GM10266 (cell line): ENCODE results near the gene ANO7.

Experiments used
- DNase-seq: peaks from one replicate; pipeline ENCODE4 v3.0.0; 2012; ENCODE audit errors: extremely low spot score
- TF ChIP-seq, protein P1 (sequence below): IDR thresholded peaks from 2 replicates; pipeline ENCODE4 v1.5.1; 2012; ENCODE audit warnings: mild to moderate bottlenecking, low read depth; ENCODE audit not compliant: control insufficient read depth, insufficient read depth; ENCODE audit errors: missing control alignments

Gene ANO7

DNA sequence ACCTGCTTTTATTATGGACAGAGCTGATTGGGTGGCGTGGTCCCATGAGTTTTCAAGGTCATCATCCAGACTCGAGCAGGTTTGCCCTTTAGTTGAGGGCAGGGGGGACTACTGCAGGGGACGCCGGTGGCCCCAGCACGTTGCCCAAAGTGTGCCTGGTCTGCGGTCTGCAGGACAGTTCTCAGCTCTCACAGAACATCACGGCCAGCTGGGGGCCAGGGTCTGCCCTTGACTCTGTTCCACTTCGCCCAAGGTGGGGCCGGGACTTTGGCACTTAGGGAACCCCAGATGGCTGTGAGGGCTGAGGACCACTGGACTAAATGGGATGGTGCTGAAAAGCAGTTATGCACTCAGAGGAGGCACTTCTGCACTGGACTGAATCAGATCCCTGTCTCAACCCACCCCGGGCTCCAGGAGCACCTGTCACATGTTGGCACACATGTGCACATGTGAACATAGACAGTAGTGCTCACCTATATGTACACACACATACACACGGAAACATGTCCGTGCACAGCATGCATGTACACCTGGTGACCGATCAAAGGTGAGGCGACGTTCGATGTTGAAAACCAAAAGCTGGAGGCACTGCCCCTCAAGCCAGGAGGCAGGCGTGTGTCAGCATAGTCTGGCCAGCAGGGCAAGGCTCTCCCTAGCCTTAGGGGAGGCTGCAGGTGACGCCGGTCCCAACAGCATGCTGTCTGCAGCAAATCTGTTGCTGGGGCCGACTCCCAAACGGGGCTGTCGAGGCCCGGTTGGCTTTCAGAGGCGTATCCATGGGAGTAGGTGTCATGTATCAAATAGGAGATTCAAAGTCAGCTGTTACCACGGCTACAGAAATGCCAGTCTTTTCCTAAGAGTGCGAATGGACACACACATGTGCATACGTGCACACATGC is 10.2 kb downstream of the ANO7 start:
- DNase-seq = no peak
- TF ChIP-seq, protein P1, sequence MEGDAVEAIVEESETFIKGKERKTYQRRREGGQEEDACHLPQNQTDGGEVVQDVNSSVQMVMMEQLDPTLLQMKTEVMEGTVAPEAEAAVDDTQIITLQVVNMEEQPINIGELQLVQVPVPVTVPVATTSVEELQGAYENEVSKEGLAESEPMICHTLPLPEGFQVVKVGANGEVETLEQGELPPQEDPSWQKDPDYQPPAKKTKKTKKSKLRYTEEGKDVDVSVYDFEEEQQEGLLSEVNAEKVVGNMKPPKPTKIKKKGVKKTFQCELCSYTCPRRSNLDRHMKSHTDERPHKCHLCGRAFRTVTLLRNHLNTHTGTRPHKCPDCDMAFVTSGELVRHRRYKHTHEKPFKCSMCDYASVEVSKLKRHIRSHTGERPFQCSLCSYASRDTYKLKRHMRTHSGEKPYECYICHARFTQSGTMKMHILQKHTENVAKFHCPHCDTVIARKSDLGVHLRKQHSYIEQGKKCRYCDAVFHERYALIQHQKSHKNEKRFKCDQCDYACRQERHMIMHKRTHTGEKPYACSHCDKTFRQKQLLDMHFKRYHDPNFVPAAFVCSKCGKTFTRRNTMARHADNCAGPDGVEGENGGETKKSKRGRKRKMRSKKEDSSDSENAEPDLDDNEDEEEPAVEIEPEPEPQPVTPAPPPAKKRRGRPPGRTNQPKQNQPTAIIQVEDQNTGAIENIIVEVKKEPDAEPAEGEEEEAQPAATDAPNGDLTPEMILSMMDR = no peak

DNA sequence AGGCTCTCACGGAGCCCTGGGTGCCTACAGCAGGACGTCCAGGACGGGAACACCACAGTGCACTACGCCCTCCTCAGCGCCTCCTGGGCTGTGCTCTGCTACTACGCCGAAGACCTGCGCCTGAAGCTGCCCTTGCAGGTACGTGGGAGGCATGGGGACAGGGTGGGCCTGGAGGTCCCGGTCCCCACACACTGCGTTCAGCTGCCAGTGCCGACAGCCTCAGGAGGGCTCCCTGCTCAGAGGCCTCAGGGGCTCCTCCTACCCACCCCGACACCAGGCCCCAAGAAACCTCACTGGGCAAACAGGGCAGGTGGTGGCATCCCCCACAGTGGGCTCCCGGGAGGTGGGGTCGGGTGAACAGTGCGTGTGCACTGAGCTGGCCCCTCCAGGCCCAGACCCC is 10.8 kb downstream of the ANO7 start:
- DNase-seq = no peak
- TF ChIP-seq, protein P1 = no peak

DNA sequence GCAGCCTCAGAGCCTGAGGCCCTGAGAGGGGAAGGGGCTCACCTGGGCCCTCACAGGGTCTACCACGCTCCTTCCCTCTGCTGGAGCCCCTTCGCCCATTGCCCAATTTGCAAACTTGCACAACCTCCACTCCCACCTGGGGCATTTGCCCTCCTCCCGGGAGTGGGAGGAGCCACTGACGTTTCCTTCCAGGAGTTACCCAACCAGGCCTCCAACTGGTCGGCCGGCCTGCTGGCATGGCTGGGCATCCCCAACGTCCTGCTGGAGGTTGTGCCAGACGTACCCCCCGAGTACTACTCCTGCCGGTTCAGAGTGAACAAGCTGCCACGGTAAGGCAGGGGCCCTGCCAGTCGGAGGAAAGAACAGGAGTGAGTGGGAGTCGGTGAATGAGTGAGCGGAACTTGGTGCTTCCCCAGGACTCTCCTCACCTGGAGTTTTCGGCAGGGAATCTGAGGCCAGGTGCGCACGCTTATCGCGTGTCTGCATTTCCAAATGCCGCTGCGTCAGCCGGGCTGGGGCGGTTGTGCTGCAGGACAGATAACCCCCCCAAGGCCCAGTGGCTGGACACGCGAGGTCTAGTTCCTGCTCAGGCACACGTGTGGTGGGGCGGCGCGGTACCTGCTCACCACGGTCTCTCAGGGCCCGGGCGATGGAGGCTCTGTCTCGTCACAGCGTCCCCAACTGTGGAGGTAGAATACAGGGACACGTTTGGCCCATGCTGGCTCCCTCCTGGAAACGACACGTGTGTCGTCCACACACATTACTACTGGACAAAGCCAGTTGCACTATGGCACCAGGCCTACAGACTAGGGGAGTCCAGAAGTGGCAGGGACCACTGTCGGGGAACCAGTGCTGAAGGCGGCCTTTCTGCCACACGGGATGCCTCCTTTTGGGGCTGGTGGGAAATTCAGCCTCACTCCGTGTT is 11.7 kb downstream of the ANO7 start:
- TF ChIP-seq, protein P1 = no peak
- DNase-seq = no peak

DNA sequence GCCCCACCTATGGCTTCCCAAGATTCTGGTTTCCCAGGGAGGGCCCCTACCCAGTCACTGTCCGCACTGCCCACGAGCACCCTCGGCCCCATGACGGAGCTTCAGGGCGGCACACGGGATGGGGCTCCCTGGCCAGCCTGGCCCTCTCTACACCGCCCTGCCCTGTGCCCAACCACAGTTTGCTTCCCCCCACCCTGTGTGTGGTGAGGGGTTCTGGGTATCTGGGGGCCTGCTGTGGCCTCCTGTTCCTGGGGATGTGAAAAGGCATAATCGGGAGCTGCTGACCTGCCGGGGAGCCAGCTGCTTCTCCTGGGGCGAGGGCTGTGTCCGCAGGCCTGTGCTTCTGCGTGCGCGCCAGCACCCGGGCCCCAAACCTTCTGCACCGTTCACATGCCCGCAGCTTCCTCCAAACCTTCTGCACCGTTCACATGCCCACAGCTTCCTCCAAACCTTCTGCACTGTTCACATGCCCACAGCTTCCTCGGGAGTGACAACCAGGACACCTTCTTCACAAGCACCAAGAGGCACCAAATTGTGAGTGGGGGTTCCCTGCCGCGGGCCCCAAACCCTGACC is 12.4 kb downstream of the ANO7 start:
- TF ChIP-seq, protein P1 = no peak
- no peak for DNase-seq

DNA sequence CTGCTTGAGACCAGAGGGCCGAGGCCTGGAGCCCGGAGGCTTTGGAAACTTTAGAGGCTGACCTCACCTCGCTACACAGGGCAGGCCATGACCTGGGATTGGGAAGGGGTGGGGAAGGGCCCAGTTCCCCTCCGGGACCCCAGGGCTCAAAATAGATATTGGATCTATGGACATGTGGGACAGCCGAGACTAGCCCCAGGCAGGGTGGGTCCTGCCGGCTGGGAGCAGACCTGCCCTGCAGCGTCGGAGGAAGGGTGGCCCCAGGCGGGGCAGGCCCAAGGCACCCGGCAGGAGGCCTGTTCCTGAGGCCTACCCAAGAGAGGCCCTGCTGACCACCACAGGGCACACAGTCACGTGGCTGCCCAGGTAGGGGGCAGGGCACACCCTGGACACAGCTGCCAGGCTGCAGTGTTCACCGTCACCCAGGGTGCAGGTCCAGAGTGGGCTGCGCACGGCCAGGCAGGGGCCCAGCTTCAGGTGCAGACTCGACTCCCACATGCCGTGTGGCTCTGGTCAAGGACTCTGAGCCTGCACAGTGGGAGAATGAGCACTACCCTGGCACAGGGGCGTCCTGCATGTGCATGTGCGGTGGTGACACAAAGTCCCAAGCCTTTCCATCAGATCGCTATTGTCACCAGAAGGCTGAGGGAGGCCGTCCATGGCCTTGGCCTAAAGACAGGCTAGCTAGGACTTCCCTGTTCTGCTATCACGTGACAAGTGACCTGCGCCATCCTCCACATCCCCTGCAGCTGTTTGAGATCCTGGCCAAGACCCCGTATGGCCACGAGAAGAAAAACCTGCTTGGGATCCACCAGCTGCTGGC is 13.2 kb downstream of the ANO7 start:
- DNase-seq = no peak
- TF ChIP-seq, protein P1 = no peak

DNA sequence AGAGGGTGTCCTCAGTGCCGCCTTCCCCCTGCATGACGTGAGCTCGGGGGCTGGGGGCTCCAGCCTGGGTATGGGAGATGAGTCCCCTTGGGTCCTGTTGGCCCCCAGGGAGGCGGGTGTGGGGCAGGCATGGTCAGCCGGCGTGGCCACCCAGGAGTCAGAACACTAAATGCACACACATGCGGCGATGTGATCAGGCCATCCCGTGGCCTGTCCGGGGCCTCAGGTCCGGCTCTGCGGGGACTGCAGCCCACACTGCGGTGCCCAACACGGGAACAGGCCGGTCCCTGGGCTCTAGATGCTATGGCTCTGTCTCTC is 13.8 kb downstream of the ANO7 start:
- TF ChIP-seq, protein P1 = no peak
- no peak for DNase-seq
